HEK293T (cell line): Measurements from ENCODE around the gene OR13J1.

Experiments used
- ELF4 ChIP-seq: fragments of 450-650 bp; IDR thresholded peaks from 2 replicates; pipeline ENCODE4 v1.6.1; 2017; ENCODE audit warnings: antibody characterized with exemption
- FOXA1 ChIP-seq: fragments of 450-650 bp; IDR thresholded peaks from 2 replicates; pipeline ENCODE4 v1.6.1; 2016; ENCODE audit warnings: mild to moderate bottlenecking
- FOXK2 ChIP-seq: fragments of 450-650 bp; IDR thresholded peaks from 2 replicates; pipeline ENCODE4 v1.6.1; 2016; ENCODE audit warnings: mild to moderate bottlenecking
- FOXM1 ChIP-seq: fragments of 450-650 bp; IDR thresholded peaks from 2 replicates; pipeline ENCODE4 v1.6.1; 2017; ENCODE audit warnings: mild to moderate bottlenecking, borderline replicate concordance
- HDGF ChIP-seq: fragments of 450-650 bp; IDR thresholded peaks from 2 replicates; pipeline ENCODE4 v1.6.1; 2017; ENCODE audit warnings: antibody characterized with exemption, borderline replicate concordance
- NFRKB ChIP-seq: fragments of 450-650 bp; IDR thresholded peaks from 2 replicates; pipeline ENCODE4 v1.6.1; 2016; ENCODE audit warnings: mild to moderate bottlenecking, moderate library complexity
- SP1 ChIP-seq: fragments of 450-650 bp; IDR thresholded peaks from 2 replicates; pipeline ENCODE4 v1.6.1; 2017
- SUZ12 ChIP-seq: fragments of 450-650 bp; IDR thresholded peaks from 2 replicates; pipeline ENCODE4 v1.6.1; 2016; ENCODE audit warnings: mild to moderate bottlenecking
- ZNF384 ChIP-seq: fragments of 450-650 bp; IDR thresholded peaks from 2 replicates; pipeline ENCODE4 v1.6.1; 2016
- TF ChIP-seq, protein P1 (sequence below): fragments of 450-650 bp; IDR thresholded peaks from 2 replicates; pipeline ENCODE4 v1.6.1; 2016

DNA sequence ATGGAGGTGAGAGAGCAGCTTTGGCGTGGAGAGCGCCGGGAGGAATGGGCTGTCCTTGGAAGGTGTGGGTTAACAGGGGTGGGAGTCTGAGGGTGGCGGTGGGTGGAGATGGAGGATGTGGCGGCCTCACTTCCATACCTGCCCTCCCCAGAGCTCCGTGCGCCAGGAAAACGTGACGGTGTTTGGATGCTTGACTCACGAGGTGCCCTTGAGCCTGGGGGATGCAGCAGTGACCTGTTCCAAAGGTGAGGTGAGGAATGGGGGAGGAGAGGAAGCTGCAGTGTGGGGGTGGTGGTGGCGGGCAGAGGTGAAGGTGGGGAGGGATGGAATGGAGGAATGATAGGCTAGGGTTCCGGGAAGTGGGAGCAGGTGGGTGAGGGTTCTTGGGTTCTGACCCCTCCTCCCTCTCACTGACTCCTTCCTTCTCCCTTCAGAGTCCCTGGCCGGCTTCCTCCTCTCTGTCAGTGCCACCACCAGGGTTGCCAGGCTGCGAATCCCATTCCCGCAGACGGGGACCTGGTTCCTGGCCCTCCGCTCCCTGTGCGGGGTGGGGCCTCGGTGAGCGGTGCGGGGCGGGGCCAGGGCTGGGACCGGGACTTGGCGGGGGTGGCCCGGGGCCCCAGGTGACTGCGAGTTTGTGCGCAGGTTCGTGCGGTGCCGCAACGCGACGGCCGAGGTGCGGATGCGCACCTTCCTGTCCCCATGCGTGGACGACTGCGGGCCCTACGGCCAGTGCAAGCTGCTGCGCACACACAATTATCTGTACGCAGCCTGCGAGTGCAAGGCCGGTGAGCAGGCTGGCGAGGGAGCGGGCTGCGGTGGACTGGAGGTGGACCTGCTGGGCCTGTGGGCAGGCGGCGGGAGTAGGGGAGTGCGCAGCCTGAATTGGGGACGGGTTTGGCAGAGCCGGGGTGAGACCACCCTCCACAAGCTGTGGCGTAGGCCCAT lies 24.1 kb downstream of the OR13J1 start:
- TF ChIP-seq ZNF384 (no peak), FOXA1 (no peak), SUZ12 (no peak), ELF4 (no peak), FOXK2 (no peak), NFRKB (no peak), SP1 (no peak), FOXM1 (no peak), HDGF (no peak)
- TF ChIP-seq, protein P1, sequence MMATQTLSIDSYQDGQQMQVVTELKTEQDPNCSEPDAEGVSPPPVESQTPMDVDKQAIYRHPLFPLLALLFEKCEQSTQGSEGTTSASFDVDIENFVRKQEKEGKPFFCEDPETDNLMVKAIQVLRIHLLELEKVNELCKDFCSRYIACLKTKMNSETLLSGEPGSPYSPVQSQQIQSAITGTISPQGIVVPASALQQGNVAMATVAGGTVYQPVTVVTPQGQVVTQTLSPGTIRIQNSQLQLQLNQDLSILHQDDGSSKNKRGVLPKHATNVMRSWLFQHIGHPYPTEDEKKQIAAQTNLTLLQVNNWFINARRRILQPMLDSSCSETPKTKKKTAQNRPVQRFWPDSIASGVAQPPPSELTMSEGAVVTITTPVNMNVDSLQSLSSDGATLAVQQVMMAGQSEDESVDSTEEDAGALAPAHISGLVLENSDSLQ, result no peak
